ENCODE results near the gene AGAP3.

- no peak for TF ChIP-seq CTCF (IDR thresholded peaks at IDR 0.05)
- TF ChIP-seq POLR2A (IDR thresholded peaks at IDR 0.05), result no peak
These were observed 965 bp upstream of the AGAP3 start for GRCh38 chr7:151085329-151085690.

Data from esophagus squamous epithelium (tissue), 4 donors.